SJSA1 (cell line): ENCODE results near the gene ACOX1. TPM values are rescaled to one million over a fixed set of nuclear protein-coding genes. Genes with fewer than 3 reads are reported as not detected.

ENCODE experiments used
- DNase-seq, 2 experiments: peaks; one replicate each; pipeline ENCODE4 v3.0.0-alpha.2; 2015 to 2020; ENCODE audit warnings: low spot score in 2 of 2, low read depth in 1 of 2
- H3K27ac ChIP-seq: fragments of 250-450 bp; sonication (Bioruptor Pico); 2 replicates; pipeline ENCODE4 v1.5.1; 2020; ENCODE audit warnings: mild to moderate bottlenecking, moderate library complexity
- H3K27me3 ChIP-seq: fragments of 250-450 bp; sonication (Bioruptor Pico); replicated peaks from 2 replicates; pipeline ENCODE4 v1.5.1; 2020; ENCODE audit warnings: mild to moderate bottlenecking, moderate library complexity
- H3K36me3 ChIP-seq: fragments of 250-450 bp; sonication (Bioruptor Pico); 2 replicates; pipeline ENCODE4 v1.5.1; 2020; ENCODE audit warnings: mild to moderate bottlenecking
- H3K4me1 ChIP-seq: fragments of 250-450 bp; sonication (Bioruptor Pico); replicated peaks from 2 replicates; pipeline ENCODE4 v1.6.1; 2021; ENCODE audit warnings: mild to moderate bottlenecking
- H3K4me3 ChIP-seq: fragments of 250-450 bp; sonication (Bioruptor Pico); 2 replicates; pipeline ENCODE4 v1.5.1; 2020; ENCODE audit warnings: mild to moderate bottlenecking
- H3K9me3 ChIP-seq: fragments of 250-450 bp; sonication (Bioruptor Pico); replicated peaks from 2 replicates; pipeline ENCODE4 v1.5.1; 2020; ENCODE audit warnings: mild to moderate bottlenecking
- total RNA-seq: library from RNA; depleted of rRNA; stranded (reverse); fragments of >200 nt; shearing (Covaris generic); gene quantifications from 2 replicates; pipeline ENCODE4 v1.2.3, GENCODE V29; 2014; rRNA removed

ACOX1 gene
- total RNA-seq, 1 experiment from 2014 or later = 33.4 TPM

DNA sequence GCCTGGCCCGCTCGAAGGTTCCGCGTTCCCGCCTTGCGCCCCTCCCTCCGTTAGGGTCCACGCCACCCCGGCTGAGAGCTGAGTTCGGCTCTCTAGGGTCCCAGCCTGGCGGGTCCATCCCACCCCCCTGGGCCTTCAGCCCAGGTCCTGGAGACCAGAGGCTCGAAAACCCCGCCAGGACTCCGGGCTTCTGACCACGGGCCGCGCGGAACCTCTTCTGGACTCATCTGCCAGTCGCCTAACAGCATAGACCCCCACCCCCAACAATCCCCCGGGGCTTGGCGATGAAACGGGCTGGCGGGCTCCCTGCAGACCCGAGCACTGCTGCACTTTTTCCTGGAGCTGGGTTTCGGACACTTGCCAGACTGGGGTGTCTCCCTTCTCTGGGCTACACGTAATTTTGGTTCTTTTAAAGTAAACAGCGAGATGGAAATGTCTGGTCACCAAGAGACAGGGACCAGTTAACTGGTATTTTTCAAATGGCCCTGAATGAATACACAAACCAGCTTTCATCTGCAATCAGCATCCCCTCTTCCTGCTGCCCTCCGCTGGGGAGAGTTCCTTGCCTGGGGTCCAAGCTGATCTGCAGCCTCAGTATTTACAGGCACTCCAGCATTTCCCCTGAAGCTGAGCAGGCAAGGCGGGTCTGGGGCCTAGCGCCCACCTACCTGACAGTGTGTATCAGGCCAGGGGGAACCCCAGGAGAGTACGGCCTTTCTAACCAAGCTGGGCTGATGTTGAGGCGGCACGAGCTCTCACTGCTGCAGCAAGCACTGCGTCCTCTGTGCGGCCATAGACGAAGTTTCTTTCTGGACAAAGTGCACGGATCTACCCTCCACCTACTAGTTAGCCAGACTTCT lies 81.6 kb downstream of the ACOX1 start:
- Histone ChIP-seq H3K27ac (no peak overlapping the region), H3K4me1 (peaks cover 23% of the 10 kb centered on the region)
- peak in 1 of 2 experiments; percentile 56 for DNase-seq

DNA sequence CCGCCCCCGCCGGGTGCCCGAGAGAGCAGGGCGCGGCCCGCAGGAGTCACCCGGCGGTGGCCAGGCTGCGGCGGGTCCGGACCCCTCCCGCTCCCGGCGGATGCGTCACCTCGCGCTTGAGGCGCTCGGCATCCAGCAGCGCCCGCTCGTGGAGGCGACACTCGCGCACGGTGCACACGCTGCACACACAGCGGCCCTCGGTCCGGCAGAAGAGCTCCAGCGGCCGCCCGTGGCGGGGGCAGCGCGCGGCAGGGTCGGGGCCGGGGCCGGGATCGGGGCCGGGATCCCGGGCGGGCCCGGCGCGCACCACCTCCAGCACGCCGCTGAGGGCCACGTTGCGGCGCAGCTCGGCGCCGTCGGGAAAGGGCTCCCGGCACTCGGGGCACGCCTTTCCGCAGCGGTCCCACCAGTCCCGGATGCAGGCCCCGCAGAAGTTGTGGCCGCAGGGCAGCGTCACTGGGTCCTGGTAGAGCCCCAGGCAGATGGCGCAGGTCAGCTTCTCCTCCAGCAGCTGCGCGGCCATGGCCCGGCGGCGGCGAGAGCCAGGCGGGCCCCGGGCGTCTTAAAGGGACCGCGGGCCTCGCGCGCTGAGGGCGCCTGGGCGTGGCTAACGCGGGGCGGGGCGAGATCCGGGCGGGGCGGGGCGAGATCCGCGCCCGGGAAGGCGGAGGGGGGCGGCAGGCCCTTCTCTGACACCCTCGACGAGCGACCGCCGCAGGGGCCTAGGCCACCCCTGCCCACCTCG lies 82.4 kb downstream of the ACOX1 start, which contains the start of gene TRIM65:
TRIM65 (minus strand) TSS at position 537 of the 745 bp plus-strand sequence; CDS start at position 523, 14 bp downstream.
- Histone ChIP-seq H3K27me3 (no peaks in the 10 kb centered on the region), H3K36me3 (peaks cover 63% of the 10 kb centered on the region), H3K27ac (peak within 1 kb of the TSS; percentile 67), H3K4me1 (peaks cover 23% of the 10 kb centered on the region), H3K9me3 (0 out of 2 replicates have a peak, but pooled peaks cover 3% of the 10 kb centered on the region), H3K4me3 (peak within 1 kb of the TSS; percentile 90)
- peak; percentile 87 to 92 for DNase-seq

More for the DNA sequence above, 81.6 kb downstream of the ACOX1 start:
- H3K36me3 ChIP-seq = peaks cover 63% of the 10 kb centered on the region
- peak overlapping the region; percentile 90 for H3K4me3 ChIP-seq
- H3K9me3 ChIP-seq = 0 out of 2 replicates have a peak, but pooled peaks cover 3% of the 10 kb centered on the region
- no peaks in the 10 kb centered on the region for H3K27me3 ChIP-seq

DNA sequence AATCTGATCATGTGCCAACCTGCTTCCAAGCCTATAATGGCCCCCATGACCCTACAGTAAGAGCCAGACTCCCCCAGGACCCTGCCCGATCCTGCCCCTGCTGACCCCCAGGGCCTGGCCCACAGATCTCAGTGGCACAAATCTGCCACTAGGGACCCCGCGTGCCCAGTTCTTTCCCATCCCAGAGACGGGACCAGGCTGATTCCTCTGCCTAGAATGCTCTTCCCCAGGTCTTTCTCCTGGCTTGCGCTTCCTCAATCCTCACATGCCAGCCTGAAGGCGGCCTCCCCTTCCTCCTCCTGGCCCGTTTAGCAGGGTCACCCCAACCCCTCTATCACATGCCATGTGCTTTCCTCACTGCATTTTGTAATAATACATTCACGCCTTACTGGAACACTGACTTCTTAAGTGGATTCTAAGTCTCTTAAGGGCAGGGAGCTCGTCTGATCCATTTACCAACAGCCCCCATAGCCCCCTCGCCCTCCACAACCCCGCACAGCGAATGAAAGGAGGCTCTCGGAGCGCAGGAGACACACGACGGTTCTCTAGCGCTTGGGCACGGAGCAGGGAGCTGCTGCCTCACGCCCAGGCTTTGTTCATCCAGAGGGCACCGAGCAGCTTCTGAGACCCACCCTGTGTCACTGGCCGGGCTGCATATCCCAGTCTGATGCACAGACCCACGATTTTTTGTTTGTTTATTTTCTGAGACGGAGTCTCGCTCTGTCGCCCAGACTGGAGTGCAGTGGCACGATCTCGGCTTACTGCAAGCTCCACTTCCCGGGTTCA lies 83.4 kb downstream of the ACOX1 start:
- Histone ChIP-seq H3K4me3 (peak overlapping the region; percentile 90), H3K36me3 (peaks cover 63% of the 10 kb centered on the region), H3K27ac (peak overlapping the region; percentile 67; the same call in 1 of the 2 replicates), H3K9me3 (0 out of 2 replicates have a peak, but pooled peaks cover 3% of the 10 kb centered on the region), H3K27me3 (no peaks in the 10 kb centered on the region), H3K4me1 (peaks cover 23% of the 10 kb centered on the region)
- DNase-seq = peak in 1 of 2 experiments; percentile 62

DNA sequence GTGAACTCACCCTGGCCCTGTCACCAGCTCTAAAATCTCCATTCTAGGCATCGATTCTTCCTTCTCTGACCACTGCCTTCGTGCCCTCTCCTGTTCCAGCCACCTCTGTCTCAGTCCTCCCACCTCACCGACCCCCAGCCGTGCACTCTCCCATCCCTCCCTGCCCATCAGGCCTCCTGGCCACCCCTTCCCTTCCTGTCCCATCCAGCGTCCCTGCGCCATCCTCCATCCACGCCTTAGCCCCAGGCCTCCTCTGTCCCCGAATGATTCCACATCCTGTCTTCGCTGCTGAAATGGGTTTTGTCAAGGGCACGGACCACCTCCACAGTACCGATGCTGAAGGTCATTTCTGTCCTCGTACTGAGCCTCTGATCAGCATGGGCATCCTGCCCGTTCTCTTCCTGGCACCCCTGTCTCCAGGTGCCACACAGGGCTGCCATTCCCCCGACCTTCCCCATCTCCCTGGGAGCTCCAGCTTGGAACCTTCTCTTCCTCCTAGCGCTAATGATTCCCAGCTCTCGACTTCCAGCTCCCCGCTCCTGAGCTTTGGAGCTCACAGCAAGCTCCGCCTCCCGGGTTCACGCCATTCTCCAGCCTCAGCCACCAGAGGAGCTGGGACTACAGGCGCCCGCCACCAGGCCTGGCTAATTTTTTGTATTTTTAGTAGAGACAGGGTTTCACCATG lies 84.8 kb downstream of the ACOX1 start:
- H3K36me3 ChIP-seq = peaks cover 58% of the 10 kb centered on the region
- no peak overlapping the region for H3K27ac ChIP-seq
- no peak overlapping the region for H3K4me3 ChIP-seq
- H3K9me3 ChIP-seq = 0 out of 2 replicates have a peak, but pooled peaks cover 3% of the 10 kb centered on the region
- H3K4me1 ChIP-seq = peaks cover 26% of the 10 kb centered on the region
- DNase-seq = no peak
- H3K27me3 ChIP-seq = no peaks in the 10 kb centered on the region

DNA sequence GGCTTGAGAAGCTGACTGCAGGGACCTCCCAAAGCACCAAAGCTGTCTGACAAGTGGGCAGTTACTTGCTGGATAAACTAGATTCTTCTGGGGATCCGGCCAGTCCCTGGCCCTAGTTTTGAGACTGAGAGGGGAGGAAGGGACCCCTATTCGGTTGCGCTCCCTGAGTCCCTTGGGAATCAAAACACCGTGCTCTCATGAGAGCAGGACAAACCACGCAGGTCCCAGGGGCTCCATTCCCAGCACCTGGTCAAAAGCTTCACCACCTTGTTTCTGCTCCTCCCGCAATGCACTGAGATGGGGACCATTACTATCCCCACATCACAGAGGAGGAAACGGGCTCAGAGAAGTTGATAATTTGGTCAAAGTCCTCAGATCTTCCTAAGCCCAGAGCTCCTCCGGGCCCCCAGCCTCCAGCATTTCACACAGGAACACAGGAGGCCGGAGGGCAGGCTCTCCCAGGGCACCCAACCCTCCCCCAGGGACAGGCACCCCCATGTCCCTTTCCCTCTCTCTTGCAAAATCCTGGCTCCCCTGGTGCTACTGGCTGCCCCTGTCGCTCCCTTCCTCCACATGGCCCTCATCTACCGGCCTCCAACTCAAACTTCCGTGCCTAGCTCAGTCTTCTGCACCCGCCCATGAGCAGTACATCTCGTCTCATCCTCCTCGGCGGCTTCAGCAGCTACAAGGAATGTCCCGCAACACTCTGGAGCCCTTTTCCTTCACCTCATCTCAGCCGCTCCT lies 85.5 kb downstream of the ACOX1 start:
- DNase-seq = no peak
- Histone ChIP-seq H3K27ac (no peak overlapping the region), H3K4me3 (no peak overlapping the region), H3K36me3 (peaks cover 51% of the 10 kb centered on the region), H3K27me3 (no peaks in the 10 kb centered on the region), H3K9me3 (0 out of 2 replicates have a peak, but pooled peaks cover 3% of the 10 kb centered on the region), H3K4me1 (peaks cover 26% of the 10 kb centered on the region)

DNA sequence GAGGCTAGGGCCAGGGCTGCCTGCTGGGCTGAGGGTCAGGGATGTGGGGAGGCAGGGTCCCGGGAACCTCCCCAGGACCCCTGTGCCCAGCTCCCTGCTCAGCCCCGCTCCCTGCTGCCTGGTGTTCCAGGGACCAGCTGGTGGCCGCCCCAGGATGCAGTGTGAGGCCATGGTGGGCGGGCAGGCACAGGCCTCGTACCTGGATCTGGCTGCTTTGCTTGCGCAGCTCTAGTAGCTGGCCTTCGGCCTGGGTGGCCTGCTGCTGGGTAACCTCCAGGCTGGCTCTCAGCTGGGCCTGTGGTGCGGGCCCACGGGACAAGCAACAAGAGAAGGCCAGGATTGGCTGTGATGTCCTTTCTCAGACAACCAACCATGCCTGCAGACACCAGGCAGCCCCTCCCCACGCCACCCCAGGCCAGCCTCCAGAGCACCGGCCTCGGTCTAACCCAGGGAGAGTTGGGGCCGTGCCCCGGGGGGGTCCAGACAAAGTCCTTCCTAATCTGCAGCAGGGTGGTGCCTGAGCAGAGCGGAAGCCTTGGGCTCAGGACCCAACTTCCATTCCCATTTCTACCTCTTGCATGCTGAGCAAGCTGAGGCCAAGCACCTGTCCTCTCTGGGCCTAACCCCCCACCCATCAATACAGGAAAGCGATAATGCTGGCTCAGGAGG lies 86.3 kb downstream of the ACOX1 start:
- H3K36me3 ChIP-seq = peaks cover 43% of the 10 kb centered on the region
- DNase-seq = no peak
- 0 out of 2 replicates have a peak, but pooled peaks cover 3% of the 10 kb centered on the region for H3K9me3 ChIP-seq
- peaks cover 26% of the 10 kb centered on the region for H3K4me1 ChIP-seq
- no peaks in the 10 kb centered on the region for H3K27me3 ChIP-seq
- no peak overlapping the region for H3K4me3 ChIP-seq
- H3K27ac ChIP-seq = no peak overlapping the region

DNA sequence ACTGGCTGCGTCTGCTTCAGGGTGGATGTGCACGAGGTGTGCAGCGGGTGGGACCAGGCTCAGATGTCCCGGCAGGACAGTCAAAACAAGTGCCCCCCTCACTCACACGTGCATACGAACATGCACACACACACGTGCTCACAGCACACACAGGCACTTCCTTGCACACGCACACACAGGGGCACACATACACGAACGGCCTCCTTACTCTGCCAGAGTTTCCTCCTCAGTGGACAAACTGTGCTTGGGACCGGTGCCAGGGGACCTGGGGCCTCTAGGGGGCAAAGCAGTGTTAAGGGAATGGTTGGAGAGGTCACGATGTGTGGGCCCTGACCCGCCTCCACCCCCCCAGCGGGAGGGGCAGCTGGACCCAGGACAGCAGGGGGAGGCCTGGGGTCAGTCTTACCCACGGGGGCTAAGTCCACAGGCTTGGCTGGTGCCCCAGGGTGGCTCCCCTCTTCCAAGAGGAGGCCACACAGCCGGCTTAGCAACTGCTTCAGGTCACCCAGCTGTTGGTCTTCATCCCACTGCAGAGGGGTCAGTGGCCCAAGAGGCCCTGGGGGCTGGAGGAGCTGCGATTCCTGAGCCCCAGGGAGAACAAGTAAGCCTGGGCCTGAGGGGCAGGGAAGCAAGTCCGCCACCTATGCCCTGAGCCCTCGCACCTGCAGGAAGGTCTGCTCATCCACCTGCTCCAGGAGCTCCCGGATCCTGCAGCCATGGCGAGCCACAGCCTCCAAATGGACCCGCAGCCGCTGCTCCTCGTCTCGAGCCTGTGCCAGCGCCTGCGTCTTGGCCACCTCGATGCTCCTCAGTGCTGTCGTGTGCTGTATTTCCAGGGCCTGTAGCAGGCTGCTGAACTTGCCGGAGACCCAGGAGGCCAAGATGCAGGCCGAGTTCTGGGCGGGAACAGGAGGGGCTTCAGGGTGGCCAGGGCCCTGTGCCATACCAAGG lies 87.1 kb downstream of the ACOX1 start:
- DNase-seq = no peak
- H3K9me3 ChIP-seq = 0 out of 2 replicates have a peak, but pooled peaks cover 3% of the 10 kb centered on the region
- H3K4me1 ChIP-seq = peaks cover 22% of the 10 kb centered on the region
- H3K27me3 ChIP-seq = no peaks in the 10 kb centered on the region
- H3K36me3 ChIP-seq = peaks cover 35% of the 10 kb centered on the region
- no peak overlapping the region for H3K4me3 ChIP-seq
- H3K27ac ChIP-seq = no peak overlapping the region

Other genes with a start within 250 kb of the ACOX1 start
- gene GALK1, start 214.0 kb downstream of the ACOX1 start, total RNA-seq = 50.5 and 50.6 TPM in 2 replicates
- 28.8 and 42.8 TPM in 2 replicates for gene UNK, start 194.4 kb downstream of the ACOX1 start, total RNA-seq
- gene UNC13D, start 134.8 kb downstream of the ACOX1 start, total RNA-seq = not detected in 2 replicates
- gene WBP2, start 123.8 kb downstream of the ACOX1 start, total RNA-seq = 22.6 and 28.8 TPM in 2 replicates
- gene TRIM47, start 100.6 kb downstream of the ACOX1 start, total RNA-seq = 11.9 and 17.5 TPM in 2 replicates
- gene TRIM65, start 82.2 kb downstream of the ACOX1 start, total RNA-seq = 11.9 and 17.6 TPM in 2 replicates
- 54.0 and 55.7 TPM in 2 replicates for gene MRPL38, start 74.3 kb downstream of the ACOX1 start, total RNA-seq
- 20.1 and 29.0 TPM in 2 replicates for gene FBF1, start 38.1 kb downstream of the ACOX1 start, total RNA-seq
- 26.9 and 31.0 TPM in 2 replicates for gene TEN1, start 74 bp upstream of the ACOX1 start, total RNA-seq
- 2.0 and 5.1 TPM in 2 replicates for gene CDK3, start 21.7 kb upstream of the ACOX1 start, total RNA-seq
- gene EVPL, start 48.1 kb upstream of the ACOX1 start, total RNA-seq = not detected in 2 replicates
- 38.4 and 48.1 TPM in 2 replicates for gene SRP68, start 93.4 kb upstream of the ACOX1 start, total RNA-seq
- 0.18 TPM in 1 of 2 replicates, not detected in the other for gene GALR2, start 95.6 kb upstream of the ACOX1 start, total RNA-seq
- not detected in 2 replicates for gene ZACN, start 100.0 kb upstream of the ACOX1 start, total RNA-seq
- 98.2 and 133 TPM in 2 replicates for gene EXOC7, start 124.6 kb upstream of the ACOX1 start, total RNA-seq
- not detected in 2 replicates for gene FOXJ1, start 162.1 kb upstream of the ACOX1 start, total RNA-seq